DMS114 treated with DMSO at 0.1 percent for 48 hours (cell line): ENCODE measurements around the gene CNIH2.
A peak's percentile ranks its signal among the peaks of the same experiment; 100 is the strongest.

ENCODE experiments used
- DNase-seq: peaks from one replicate; lab custom pipeline; 2025; ENCODE audit not compliant: unreplicated experiment; lab: John Stamatoyannopoulos, UW

The CNIH2 gene

GRCh38 chr11:66259225-66259624 lies 18.8 kb upstream of the CNIH2 start:
- no peak for DNase-seq

- DNase-seq, result no peak
Observed at GRCh38 chr11:66259956-66260355, 18.0 kb upstream of the CNIH2 start.

- no peak for DNase-seq
Observed at GRCh38 chr11:66261578-66261977, 16.4 kb upstream of the CNIH2 start.

GRCh38 chr11:66262191-66262590 lies 15.8 kb upstream of the CNIH2 start:
- no peak for DNase-seq

- DNase-seq, result no peak
Observed at GRCh38 chr11:66262696-66263095, 15.3 kb upstream of the CNIH2 start.

- no peak for DNase-seq
Observed at GRCh38 chr11:66263231-66263630, 14.7 kb upstream of the CNIH2 start.

- no peak for DNase-seq
Observed at GRCh38 chr11:66263785-66264184, 14.2 kb upstream of the CNIH2 start.

- DNase-seq, result no peak
Observed at GRCh38 chr11:66264383-66264782, 13.6 kb upstream of the CNIH2 start.

GRCh38 chr11:66264914-66265313 lies 13.1 kb upstream of the CNIH2 start:
- DNase-seq, result no peak

GRCh38 chr11:66265531-66266377 lies 12.2 kb upstream of the CNIH2 start:
- no peak for DNase-seq

GRCh38 chr11:66266378-66267038 lies 11.5 kb upstream of the CNIH2 start:
- no peak for DNase-seq

- DNase-seq, result no peak
Observed at GRCh38 chr11:66267039-66267378, 11.0 kb upstream of the CNIH2 start.

GRCh38 chr11:66267379-66268243 lies 10.4 kb upstream of the CNIH2 start:
- DNase-seq, result peak; percentile 73

GRCh38 chr11:66268244-66268951 lies 9.6 kb upstream of the CNIH2 start, which contains the start of gene RAB1B:
TSS of gene RAB1B (plus strand) at chr11:66268639. CDS start at chr11:66268680, 41 bp downstream.
- peak; percentile 98 for DNase-seq

GRCh38 chr11:66268952-66269905 lies 8.7 kb upstream of the CNIH2 start:
- DNase-seq, result peak; percentile 37

GRCh38 chr11:66271816-66272215 lies 6.2 kb upstream of the CNIH2 start:
- no peak for DNase-seq

- DNase-seq, result no peak
Observed at GRCh38 chr11:66272596-66272995, 5.4 kb upstream of the CNIH2 start.

GRCh38 chr11:66274219-66274618 lies 3.8 kb upstream of the CNIH2 start:
- DNase-seq, result no peak

- no peak for DNase-seq
Observed at GRCh38 chr11:66275396-66275795, 2.6 kb upstream of the CNIH2 start.
